NT2/D1 (cell line): ENCODE results near the gene TBCB.

Experiments
- SUZ12 ChIP-seq: IDR thresholded peaks from 2 replicates; pipeline ENCODE4 v1.6.1; 2011; ENCODE audit not compliant: insufficient read length, insufficient read depth; ENCODE audit errors: extremely low read depth
- YY1 ChIP-seq: IDR thresholded peaks from 2 replicates; pipeline ENCODE4 v1.6.1; 2011; ENCODE audit not compliant: insufficient read length, insufficient read depth
- ZNF274 ChIP-seq: IDR thresholded peaks from 2 replicates; pipeline ENCODE4 v1.6.1; 2011; ENCODE audit warnings: mild to moderate bottlenecking, low read depth, low read length

DNA sequence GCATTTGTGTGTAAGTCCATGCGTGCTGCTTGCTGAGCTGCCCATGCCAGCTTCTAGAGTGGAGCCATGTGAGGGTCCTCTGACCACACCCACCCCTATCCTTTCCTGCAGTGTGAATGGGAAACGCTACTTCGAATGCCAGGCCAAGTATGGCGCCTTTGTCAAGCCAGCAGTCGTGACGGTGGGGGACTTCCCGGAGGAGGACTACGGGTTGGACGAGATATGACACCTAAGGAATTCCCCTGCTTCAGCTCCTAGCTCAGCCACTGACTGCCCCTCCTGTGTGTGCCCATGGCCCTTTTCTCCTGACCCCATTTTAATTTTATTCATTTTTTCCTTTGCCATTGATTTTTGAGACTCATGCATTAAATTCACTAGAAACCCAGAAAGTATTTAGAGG, 10.3 kb downstream of the TBCB start:
- TF ChIP-seq ZNF274 = no peak
- no peak for TF ChIP-seq SUZ12
- TF ChIP-seq YY1 = no peak
